B cell (primary cell): ENCODE measurements around the gene ZDHHC24. TPM values are rescaled to one million over a fixed set of nuclear protein-coding genes. Genes with fewer than 3 reads are reported as not detected.
A peak's percentile ranks its signal among the peaks of the same experiment; 100 is the strongest.

Source experiments
- ATAC-seq: fragments of 200-7000 bp; cut with Tn5 transposase; one replicate; pipeline ENCODE4 v1.10.0; 2021; ENCODE audit warnings: low read depth, mild to moderate bottlenecking, moderate number of reproducible peaks, moderate library complexity
- CTCF ChIA-PET: fragments of 350-600 bp; sonication (Branson Sonifier 250); formaldehyde crosslinking; loops from one replicate; lab custom pipeline; 2021; ENCODE audit warnings: antibody characterized with exemption, inconsistent platforms; lab: Charles Lee
- POLR2A ChIA-PET: fragments of 350-600 bp; sonication (Branson Sonifier 250); formaldehyde crosslinking; loops from one replicate; lab custom pipeline; 2021; ENCODE audit warnings: antibody characterized with exemption; lab: Charles Lee
- DNase-seq: peaks from one replicate; pipeline ENCODE4 v3.0.0; 2013
- H2AFZ ChIP-seq: 2 replicates; pipeline ENCODE4 v1.6.1; 2012; ENCODE audit warnings: mild to moderate bottlenecking, low read depth, low read length; ENCODE audit not compliant: insufficient read depth, poor library complexity, severe bottlenecking
- H3K27ac ChIP-seq, 2 donors: 1 replicate in 1 of 2; 2 replicates in 1 of 2; pipeline ENCODE4 v1.5.1; 2012 to 2013; ENCODE audit warnings: low read length in 2 of 2, mild to moderate bottlenecking in 2 of 2, moderate library complexity in 1 of 2
- H3K27me3 ChIP-seq, 4 experiments: fragments of 200-600 bp in 1 of 4; sonication (generic) in 1 of 4; replicated peaks in 1 of 4; 1 replicate in 2 of 4; 2 replicates in 2 of 4; pipeline versions ENCODE4 v1.6.1 to v1.7.0; 2013 to 2016; ENCODE audit warnings: low read length in 3 of 4, mild to moderate bottlenecking in 2 of 4, mixed read lengths in 1 of 4, moderate library complexity in 1 of 4; ENCODE audit not compliant: insufficient read depth in 4 of 4, control insufficient read depth in 3 of 4; ENCODE audit errors: control extremely low read depth in 1 of 4
- H3K36me3 ChIP-seq, 2 experiments: replicated peaks in 1 of 2; 1 replicate in 1 of 2; 2 replicates in 1 of 2; pipeline versions ENCODE4 v1.6.1 to v1.7.1; 2013; ENCODE audit warnings: low read length in 1 of 2; ENCODE audit not compliant: insufficient read depth in 2 of 2, control insufficient read depth in 1 of 2; ENCODE audit errors: control extremely low read depth in 1 of 2, extremely low read depth in 1 of 2
- H3K4me1 ChIP-seq, 2 donors: fragments of 200-600 bp in 1 of 2; sonication (generic) in 1 of 2; 1 replicate in 1 of 2; 2 replicates in 1 of 2; pipeline versions ENCODE4 v1.5.1 to v1.6.1; 2013 to 2017; ENCODE audit warnings: low read length in 2 of 2; ENCODE audit not compliant: control insufficient read depth in 2 of 2, insufficient read depth in 2 of 2
- H3K4me2 ChIP-seq: replicated peaks from 2 replicates; pipeline ENCODE3; 2012; ENCODE audit warnings: mild to moderate bottlenecking, low read depth, low read length; ENCODE audit not compliant: poor library complexity, severe bottlenecking
- H3K4me3 ChIP-seq, 5 experiments: fragments of 200-600 bp in 1 of 5; sonication (generic) in 1 of 5; 1 replicate in 3 of 5; 2 replicates in 2 of 5; pipeline versions ENCODE4 v1.5.1 to v1.7.0; 2011 to 2016; ENCODE audit warnings: low read length in 4 of 5, mild to moderate bottlenecking in 4 of 5, low read depth in 2 of 5, control low read depth in 1 of 5, moderate library complexity in 1 of 5; ENCODE audit not compliant: insufficient read depth in 1 of 5; ENCODE audit errors: control extremely low read depth in 1 of 5, extremely low read depth in 1 of 5
- H3K79me2 ChIP-seq: fragments of 200-600 bp; sonication (generic); one replicate; pipeline ENCODE4 v1.6.0; 2016; ENCODE audit warnings: low read length; ENCODE audit not compliant: control insufficient read depth, insufficient read depth
- H3K9ac ChIP-seq: fragments of 200-600 bp; sonication (generic); 2 replicates; pipeline ENCODE4 v1.6.1; 2017; ENCODE audit warnings: mild to moderate bottlenecking, low read length, moderate library complexity
- H3K9me3 ChIP-seq, 3 donors: one replicate each; pipeline versions ENCODE4 v1.6.1 to v1.7.1; 2013; ENCODE audit warnings: low read length in 2 of 3; ENCODE audit not compliant: control insufficient read depth in 2 of 3, insufficient read depth in 1 of 3; ENCODE audit errors: control extremely low read depth in 1 of 3
- H4K20me1 ChIP-seq: 2 replicates; pipeline ENCODE4 v1.6.0; 2012; ENCODE audit warnings: mild to moderate bottlenecking, low read length; ENCODE audit not compliant: insufficient read depth, control insufficient read depth, poor library complexity, severe bottlenecking
- H3K27ac Mint-ChIP-seq: one replicate; pipeline ENCODE4 v1.8.0; 2021; ENCODE audit warnings: mixed read lengths
- H3K27me3 Mint-ChIP-seq: one replicate; pipeline ENCODE4 v1.8.0; 2021; ENCODE audit warnings: mixed read lengths
- H3K4me1 Mint-ChIP-seq: one replicate; pipeline ENCODE4 v1.8.0; 2021; ENCODE audit warnings: mixed read lengths
- H3K4me3 Mint-ChIP-seq: one replicate; pipeline ENCODE4 v1.8.0; 2021; ENCODE audit warnings: mixed read lengths
- H3K9me3 Mint-ChIP-seq: one replicate; pipeline ENCODE4 v1.8.0; 2022; ENCODE audit warnings: mixed read lengths; ENCODE audit not compliant: insufficient read depth
- CTCF ChIP-seq: fragments of 200-600 bp; IDR thresholded peaks from one replicate; pipeline ENCODE4 v1.8.0; 2022; ENCODE audit warnings: antibody characterized with exemption, mild to moderate bottlenecking
- EZH2 ChIP-seq: IDR thresholded peaks from 2 replicates; pipeline ENCODE4 v1.6.1; 2012; ENCODE audit warnings: borderline replicate concordance, low read depth, mild to moderate bottlenecking, moderate library complexity, low read length; ENCODE audit not compliant: insufficient read depth, poor library complexity, severe bottlenecking
- WGBS: methylation state at CpG from one replicate; pipeline ENCODE4 v1.1.5; 2013; ENCODE audit warnings: missing lambda C conversion rate; ENCODE audit not compliant: insufficient coverage; 5-methylcytosine and 5-hydroxymethylcytosine counted together
- intact Hi-C: fragments of 100-400 bp; cut with micrococcal nuclease; formaldehyde crosslinking; loops from one replicate; pipeline ENCODE4 v1.10.0; 2022
- polyA plus RNA-seq: library from polyadenylated mRNA; depleted of rRNA; stranded (reverse); fragments of >200 nt; gene quantifications from 2 replicates; pipeline ENCODE4 v1.2.3, GENCODE V29; 2012
- total RNA-seq, 2 donors: library from RNA; stranded (reverse); fragments of 120-200 nt in 1 of 2; gene quantifications; 1 replicate in 1 of 2; 2 replicates in 1 of 2; pipeline versions ENCODE4 v1.2.3 to v1.2.4, GENCODE V29; 2013 to 2022

The ZDHHC24 gene
- total and polyA plus RNA-seq, 2 donors (not counting 1 experiment from before 2014, with no cell fraction given): 29.7 to 32.6 TPM

GRCh38 chr11:66479394-66480116, 66.3 kb downstream of the ZDHHC24 start:
- Mint-ChIP-seq H3K27me3 (no peaks in the 10 kb centered on the region), H3K9me3 (no peaks in the 10 kb centered on the region), H3K4me1 (peaks cover 20% of the 10 kb centered on the region), H3K27ac (peak overlapping the region; percentile 93), H3K4me3 (peak overlapping the region; percentile 92)
- H3K27me3 ChIP-seq: no peaks in the 10 kb centered on the region
- no peak for TF ChIP-seq EZH2
- no peak for TF ChIP-seq CTCF
- peak overlapping the region; percentile 88 for H3K4me2 ChIP-seq
- peak overlapping the region; percentile 32 to 92 (median 71) for H3K4me3 ChIP-seq
- peak overlapping the region; percentile 76 for H3K9ac ChIP-seq
- peaks cover 0 to 7% of the 10 kb centered on the region in 2 experiments for H3K36me3 ChIP-seq
- peaks cover 12% of the 10 kb centered on the region for H3K79me2 ChIP-seq
- ATAC-seq (no peak), DNase-seq (no peak)
- ChIA-PET CTCF (interaction anchor here (0.5 to 3.6 kb wide), 20 partner anchors 11 to 199 kb away, joined by 3 to 45 read pairs (median 5); partner anchors contain the start of genes BBS1, MRPL11, PELI3 and RBM4), POLR2A (interaction anchor here (0.6 to 2.2 kb wide), 11 partner anchors 11 to 364 kb away, joined by 3 to 18 read pairs (median 5); partner anchors contain the start of genes BBS1, MRPL11, PELI3 and RBM4)
- H4K20me1 ChIP-seq: no peaks in the 10 kb centered on the region
- H3K4me1 ChIP-seq: peaks cover 10 to 20% of the 10 kb centered on the region in 2 donors
- H3K9me3 ChIP-seq: no peaks in the 10 kb centered on the region
- H2AFZ ChIP-seq: peak overlapping the region; percentile 94
- H3K27ac ChIP-seq: peak overlapping the region; percentile 59 to 85
- 4% methylated on average over 28 of the region's 34 CpGs for WGBS
- intact Hi-C loops: loop anchor here (1.0 to 2.0 kb wide), 6 partner anchors 13 to 199 kb away; partner anchors contain the start of genes ACTN3, BBS1, PELI3 and ZDHHC24
